Measurements from ENCODE around the gene NOS3.

DNA sequence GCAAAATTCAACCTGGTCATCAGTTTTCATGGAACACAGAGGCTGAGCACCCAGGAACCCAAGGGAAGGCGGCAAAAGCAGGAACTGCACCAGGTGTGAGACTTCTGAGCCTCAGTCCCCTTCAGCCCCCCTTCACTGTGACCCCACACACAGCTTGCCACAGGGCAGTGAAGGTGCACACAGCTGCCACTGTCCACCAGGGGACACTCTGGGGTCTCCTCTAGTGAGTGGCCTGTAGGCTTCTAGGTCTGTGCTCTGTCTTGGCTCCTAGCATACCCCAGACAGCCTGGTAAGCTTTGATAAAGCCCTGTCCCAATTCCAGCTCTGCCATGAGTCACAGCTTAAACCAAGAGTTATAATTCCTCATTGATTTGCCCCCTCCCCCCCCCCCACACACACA lies 24.8 kb upstream of the NOS3 start:
- TF ChIP-seq, protein P1, sequence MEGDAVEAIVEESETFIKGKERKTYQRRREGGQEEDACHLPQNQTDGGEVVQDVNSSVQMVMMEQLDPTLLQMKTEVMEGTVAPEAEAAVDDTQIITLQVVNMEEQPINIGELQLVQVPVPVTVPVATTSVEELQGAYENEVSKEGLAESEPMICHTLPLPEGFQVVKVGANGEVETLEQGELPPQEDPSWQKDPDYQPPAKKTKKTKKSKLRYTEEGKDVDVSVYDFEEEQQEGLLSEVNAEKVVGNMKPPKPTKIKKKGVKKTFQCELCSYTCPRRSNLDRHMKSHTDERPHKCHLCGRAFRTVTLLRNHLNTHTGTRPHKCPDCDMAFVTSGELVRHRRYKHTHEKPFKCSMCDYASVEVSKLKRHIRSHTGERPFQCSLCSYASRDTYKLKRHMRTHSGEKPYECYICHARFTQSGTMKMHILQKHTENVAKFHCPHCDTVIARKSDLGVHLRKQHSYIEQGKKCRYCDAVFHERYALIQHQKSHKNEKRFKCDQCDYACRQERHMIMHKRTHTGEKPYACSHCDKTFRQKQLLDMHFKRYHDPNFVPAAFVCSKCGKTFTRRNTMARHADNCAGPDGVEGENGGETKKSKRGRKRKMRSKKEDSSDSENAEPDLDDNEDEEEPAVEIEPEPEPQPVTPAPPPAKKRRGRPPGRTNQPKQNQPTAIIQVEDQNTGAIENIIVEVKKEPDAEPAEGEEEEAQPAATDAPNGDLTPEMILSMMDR (IDR thresholded peaks at IDR 0.05 in 8 of 11, conservative IDR thresholded peaks at IDR 0.05 in 3 of 11): peak in 2 of 11 experiments; percentile 6 to 7
- no peak for TF ChIP-seq POLR2AphosphoS5 (IDR thresholded peaks at IDR 0.05)
- no peak for TF ChIP-seq POLR2A (IDR thresholded peaks at IDR 0.05)

Data from spleen (tissue), 7 donors.